ENCODE data around the gene DNAJB6. TPM values are rescaled to one million over a fixed set of nuclear protein-coding genes. Genes with fewer than 3 reads are reported as not detected.
A peak's percentile ranks its signal among the peaks of the same experiment; 100 is the strongest.

The DNAJB6 gene
- total and polyA plus RNA-seq, 2 of the 4 experiments (the other 2 are of a cell fraction): 93.4 to 165 TPM

DNA sequence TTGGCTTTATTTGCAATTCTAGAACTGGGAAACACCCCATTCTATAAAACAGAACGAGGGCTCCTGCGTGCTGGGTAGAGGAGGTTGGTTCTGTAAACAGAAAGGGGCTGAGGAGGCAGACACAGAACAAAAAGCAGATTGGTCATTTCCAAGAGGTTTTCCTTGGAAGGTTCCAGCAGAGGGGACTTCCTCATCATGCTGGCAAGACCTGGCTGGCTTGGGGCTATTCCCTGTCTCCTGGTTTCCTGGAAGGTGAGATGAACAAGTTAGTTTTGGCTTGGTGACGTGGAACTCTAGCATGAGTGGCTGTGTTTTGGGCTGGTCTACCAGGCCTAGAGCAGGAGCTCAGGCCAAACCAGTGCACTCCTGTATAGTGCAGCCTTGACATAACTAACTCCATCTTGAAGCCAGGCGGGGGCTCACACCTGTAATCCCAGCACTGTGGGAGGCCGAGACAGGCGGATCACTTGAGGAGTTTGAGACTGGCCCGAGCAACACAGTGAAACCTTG, 26.1 kb upstream of the DNAJB6 start:
- in situ Hi-C loops (cut with MboI; ENCODE audit: low sequenced_read_pairs): no loop called here
- peak overlapping the region; percentile 85 for H3K56ac ChIP-seq (ENCODE audit: extremely low read depth, insufficient read depth, low read length)
- ChIA-PET POLR2A (ENCODE audit: unreplicated experiment) (no interaction called here), CTCF (no interaction called here)
- H2AK9ac ChIP-seq (replicated peaks; ENCODE audit: low read depth, low read length, poor library complexity): peak overlapping the region; percentile 96
- DNase-seq (peak; percentile 19), ATAC-seq (ENCODE audit: low read depth) (peak; percentile 24)
- TF ChIP-seq NFE2L2 (IDR thresholded peaks at IDR 0.05; ENCODE audit: low read depth, low read length) (no peak), RAD21 (IDR thresholded peaks at IDR 0.05; ENCODE audit: low read length) (no peak), ELK1 (IDR thresholded peaks at IDR 0.05; ENCODE audit: borderline replicate concordance, low read depth, low read length) (no peak), CHD1 (IDR thresholded peaks at IDR 0.05; ENCODE audit: low read depth, low read length) (no peak), RCOR1 (IDR thresholded peaks at IDR 0.05; ENCODE audit: insufficient replicate concordance, low read length) (no peak), POLR2A (IDR thresholded peaks at IDR 0.05; ENCODE audit: low read depth, low read length) (no peak), CEBPB (IDR thresholded peaks at IDR 0.05; ENCODE audit: low read depth, low read length) (no peak), SMC3 (IDR thresholded peaks at IDR 0.05; ENCODE audit: low read depth, low read length) (no peak), BHLHE40 (IDR thresholded peaks at IDR 0.05; ENCODE audit: low read depth, low read length) (no peak), MAZ (IDR thresholded peaks at IDR 0.05; ENCODE audit: borderline replicate concordance, low read depth, low read length) (no peak), MAFK (IDR thresholded peaks at IDR 0.05; ENCODE audit: low read depth, low read length) (no peak), CTCF (conservative IDR thresholded peaks at IDR 0.05; ENCODE audit: low read depth, low read length) (no peak), MXI1 (IDR thresholded peaks at IDR 0.05; ENCODE audit: borderline replicate concordance, low read depth, low read length) (no peak), RFX5 (IDR thresholded peaks at IDR 0.05; ENCODE audit: low read depth, low read length) (no peak), FOS (IDR thresholded peaks at IDR 0.05; ENCODE audit: low read depth, low read length) (no peak)
- TF ChIP-seq, protein P1, sequence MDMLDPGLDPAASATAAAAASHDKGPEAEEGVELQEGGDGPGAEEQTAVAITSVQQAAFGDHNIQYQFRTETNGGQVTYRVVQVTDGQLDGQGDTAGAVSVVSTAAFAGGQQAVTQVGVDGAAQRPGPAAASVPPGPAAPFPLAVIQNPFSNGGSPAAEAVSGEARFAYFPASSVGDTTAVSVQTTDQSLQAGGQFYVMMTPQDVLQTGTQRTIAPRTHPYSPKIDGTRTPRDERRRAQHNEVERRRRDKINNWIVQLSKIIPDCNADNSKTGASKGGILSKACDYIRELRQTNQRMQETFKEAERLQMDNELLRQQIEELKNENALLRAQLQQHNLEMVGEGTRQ (IDR thresholded peaks at IDR 0.05; ENCODE audit: low read depth, low read length): no peak
- H2BK20ac ChIP-seq (ENCODE audit: low read depth, low read length): peak overlapping the region; percentile 98
- H3K9ac ChIP-seq (ENCODE audit: low read depth, low read length): peak overlapping the region; percentile 47
- peak overlapping the region; percentile 98 for H3K18ac ChIP-seq (ENCODE audit: low read depth, low read length)
- peak overlapping the region; percentile 98 for H2BK5ac ChIP-seq (ENCODE audit: low read depth, low read length, poor library complexity, severe bottlenecking)
- peak overlapping the region; percentile 96; the same call in 2 of the 3 replicates for H2BK15ac ChIP-seq (ENCODE audit: low read depth, low read length)
- H3K4me3 ChIP-seq (ENCODE audit: insufficient read depth, low read depth, low read length): no peak overlapping the region
- H3K9me3 ChIP-seq (ENCODE audit: control insufficient read depth, insufficient read depth, low read length): no peaks in the 10 kb centered on the region
- no peaks in the 10 kb centered on the region for H3K27me3 ChIP-seq (ENCODE audit: control insufficient read depth, insufficient read depth, low read length)
- peak overlapping the region; percentile 99 for H2BK120ac ChIP-seq (ENCODE audit: low read depth, low read length)
- dilution Hi-C loops (cut with HindIII; ENCODE audit: low sequenced_read_pairs, unreplicated experiment): no loop called here
- peak overlapping the region; percentile 80; the same call in 1 of the 2 replicates for H3K4me2 ChIP-seq (ENCODE audit: low read depth, low read length)
- H3K4ac ChIP-seq (ENCODE audit: low read depth, low read length): peak overlapping the region; percentile 99
- H4K8ac ChIP-seq (ENCODE audit: low read depth in 2 of 2, low read length in 2 of 2): peak overlapping the region; percentile 94 to 96
- peaks cover 28% of the 10 kb centered on the region for H3K9me1 ChIP-seq (ENCODE audit: insufficient read depth, low read length)
- no CpG with 5 or more reads among the region's 7 CpGs for WGBS, 2 experiments (ENCODE audit: extremely low coverage in 2 of 2, insufficient read length in 1 of 2)
- H2AK5ac ChIP-seq (ENCODE audit: low read depth, low read length): peak overlapping the region; percentile 95
- peak overlapping the region; percentile 97; the same call in 1 of the 2 replicates for H3K23ac ChIP-seq (ENCODE audit: low read depth, low read length)
- peak overlapping the region; percentile 98 for H4K91ac ChIP-seq (ENCODE audit: insufficient read depth, low read depth, low read length)
- peak overlapping the region; percentile 76 for H2AFZ ChIP-seq (replicated peaks; ENCODE audit: low read length, poor library complexity)
- peak overlapping the region; percentile 96 for H3K14ac ChIP-seq (replicated peaks; ENCODE audit: low read depth, low read length)
- intact Hi-C loops (cut with micrococcal nuclease): loop anchor here (1.0 kb wide), 2 partner anchors 27 to 34 kb away; partner anchors contain the start of gene DNAJB6
- peaks cover 0 to 9% of the 10 kb centered on the region in 2 experiments; a peak in 2 of 4 replicates for H3K79me1 ChIP-seq (ENCODE audit: low read depth in 1 of 2, low read length in 2 of 2)
- peaks cover 16% of the 10 kb centered on the region for H3K4me1 ChIP-seq (ENCODE audit: control insufficient read depth, insufficient read depth, low read length)
- H4K20me1 ChIP-seq (ENCODE audit: insufficient read depth, low read length): no peaks in the 10 kb centered on the region
- H3K36me3 ChIP-seq (ENCODE audit: control insufficient read depth, insufficient read depth, low read length): no peaks in the 10 kb centered on the region
- H4K5ac ChIP-seq (ENCODE audit: low read depth, low read length): peak overlapping the region; percentile 96
- BruUV-seq (replicated peaks): no TSS peak
- H3K27ac ChIP-seq (ENCODE audit: insufficient read depth, low read length): peak overlapping the region; percentile 93

All from IMR-90 (cell line).